Large intestine (tissue), 12 donors: ENCODE data around the gene GNAQ. TPM values are rescaled to one million over a fixed set of nuclear protein-coding genes. Genes with fewer than 3 reads are reported as not detected.
"Not testable (repeated sequence)": the region's sequence is repeated elsewhere in the genome, so short reads cannot be mapped to it uniquely, and the experiment has no call there.

Source experiments
- DNase-seq, 2 donors: peaks; one replicate each; pipeline versions ENCODE4 v3.0.0 to v3.0.0-alpha.2; 2013
- H3K27ac ChIP-seq: one replicate; pipeline ENCODE4 v1.5.1; 2013; ENCODE audit warnings: low read length
- H3K27me3 ChIP-seq: 2 replicates; pipeline ENCODE4 v1.6.1; 2013; ENCODE audit warnings: low read length; ENCODE audit not compliant: control insufficient read depth, insufficient read depth
- H3K36me3 ChIP-seq: 2 replicates; pipeline ENCODE4 v1.6.1; 2013; ENCODE audit warnings: low read length; ENCODE audit not compliant: control insufficient read depth, insufficient read depth
- H3K4me1 ChIP-seq: one replicate; pipeline ENCODE4 v1.6.1; 2013; ENCODE audit warnings: low read length; ENCODE audit not compliant: control insufficient read depth, insufficient read depth
- H3K4me3 ChIP-seq: one replicate; pipeline ENCODE4 v1.5.1; 2013; ENCODE audit warnings: low read length
- H3K9me3 ChIP-seq: one replicate; pipeline ENCODE4 v1.6.1; 2013; ENCODE audit warnings: mild to moderate bottlenecking, low read depth, low read length, moderate library complexity; ENCODE audit not compliant: control insufficient read depth
- whole genome bisulfite sequencing: methylation state at CpG from one replicate; pipeline ENCODE4 v1.1.5; 2013; ENCODE audit warnings: low lambda C conversion rate; ENCODE audit not compliant: insufficient coverage; 5-methylcytosine and 5-hydroxymethylcytosine counted together
- long read RNA-seq, 11 donors: transcript quantifications; one replicate each; lab custom pipeline, GENCODE V29; 2026
- polyA plus RNA-seq: library from polyadenylated mRNA; unstranded; fragments of 120-200 nt; gene quantifications from one replicate; pipeline ENCODE4 v1.2.1, GENCODE V29; 2013

Gene GNAQ
- 34.0 TPM for polyA plus RNA-seq
- long read RNA-seq, donor 1, full-length matches to known transcripts, result 10 of 10 reads
- long read RNA-seq, donor 1, partial matches to known transcripts, result 0 of 10 reads
- long read RNA-seq, donor 1, other reads (novel, unspliced or antisense), result 0 of 10 reads
- long read RNA-seq, donor 2, full-length matches to known transcripts, result 11 of 11 reads
- long read RNA-seq, donor 2, partial matches to known transcripts, result 0 of 11 reads
- long read RNA-seq, donor 2, other reads (novel, unspliced or antisense), result 0 of 11 reads
- long read RNA-seq, donor 3, result 0 reads
- long read RNA-seq, donor 4, full-length matches to known transcripts, result 2 of 2 reads
- long read RNA-seq, donor 4, partial matches to known transcripts, result 0 of 2 reads
- long read RNA-seq, donor 4, other reads (novel, unspliced or antisense), result 0 of 2 reads
- long read RNA-seq, donor 5, full-length matches to known transcripts, result 7 of 12 reads
- long read RNA-seq, donor 5, partial matches to known transcripts, result 5 of 12 reads
- long read RNA-seq, donor 5, other reads (novel, unspliced or antisense), result 0 of 12 reads
- long read RNA-seq, donor 6, full-length matches to known transcripts, result 9 of 15 reads
- long read RNA-seq, donor 6, partial matches to known transcripts, result 6 of 15 reads
- long read RNA-seq, donor 6, other reads (novel, unspliced or antisense), result 0 of 15 reads
- long read RNA-seq, donor 7, full-length matches to known transcripts, result 11 of 11 reads
- long read RNA-seq, donor 7, partial matches to known transcripts, result 0 of 11 reads
- long read RNA-seq, donor 7, other reads (novel, unspliced or antisense), result 0 of 11 reads
- long read RNA-seq, donor 8, full-length matches to known transcripts, result 5 of 5 reads
- long read RNA-seq, donor 8, partial matches to known transcripts, result 0 of 5 reads
- long read RNA-seq, donor 8, other reads (novel, unspliced or antisense), result 0 of 5 reads
- long read RNA-seq, donor 9, full-length matches to known transcripts, result 13 of 13 reads
- long read RNA-seq, donor 9, partial matches to known transcripts, result 0 of 13 reads
- long read RNA-seq, donor 9, other reads (novel, unspliced or antisense), result 0 of 13 reads
- long read RNA-seq, donor 10, full-length matches to known transcripts, result 10 of 10 reads
- long read RNA-seq, donor 10, partial matches to known transcripts, result 0 of 10 reads
- long read RNA-seq, donor 10, other reads (novel, unspliced or antisense), result 0 of 10 reads
- long read RNA-seq, donor 11, full-length matches to known transcripts, result 8 of 24 reads
- long read RNA-seq, donor 11, partial matches to known transcripts, result 16 of 24 reads
- long read RNA-seq, donor 11, other reads (novel, unspliced or antisense), result 0 of 24 reads

- WGBS, result no CpG with 5 or more reads among the region's 79 CpGs
- Histone ChIP-seq H3K4me3 (peak within 1 kb of the TSS; percentile 91), H3K27ac (peak within 1 kb of the TSS; percentile 96), H3K9me3 (no peaks in the 10 kb centered on the region), H3K27me3 (no peaks in the 10 kb centered on the region), H3K4me1 (peaks cover 13% of the 10 kb centered on the region), H3K36me3 (no peaks in the 10 kb centered on the region)
- DNase-seq, result no peak
These were observed at the start of gene GNAQ for GRCh38 chr9:78031444-78031892. Gene GNAQ (minus strand): TSS chr9:78031811. CDS start chr9:78031235, 576 bp downstream.

GRCh38 chr9:78074385-78075291 is 43.0 kb upstream of the GNAQ start:
- no peak overlapping the region for H3K27ac ChIP-seq
- no peaks in the 10 kb centered on the region for H3K9me3 ChIP-seq
- H3K36me3 ChIP-seq, result no peaks in the 10 kb centered on the region
- H3K4me3 ChIP-seq, result no peak overlapping the region
- DNase-seq, result no peak
- WGBS, result 72% methylated on average over 2 of the region's 4 CpGs
- H3K4me1 ChIP-seq, result no peaks in the 10 kb centered on the region
- H3K27me3 ChIP-seq, result no peaks in the 10 kb centered on the region

- Histone ChIP-seq H3K4me1 (no peaks in the 10 kb centered on the region), H3K27ac (no peak overlapping the region), H3K9me3 (no peaks in the 10 kb centered on the region), H3K27me3 (no peaks in the 10 kb centered on the region), H3K4me3 (no peak overlapping the region), H3K36me3 (no peaks in the 10 kb centered on the region)
- no peak for DNase-seq
- whole genome bisulfite sequencing, result 74% methylated on average over 7 of the region's 8 CpGs
These were observed 42.1 kb upstream of the GNAQ start for GRCh38 chr9:78073722-78074121.

- Histone ChIP-seq H3K4me1 (no peaks in the 10 kb centered on the region), H3K4me3 (no peak overlapping the region), H3K9me3 (no peaks in the 10 kb centered on the region), H3K27me3 (no peaks in the 10 kb centered on the region), H3K27ac (no peak overlapping the region), H3K36me3 (no peaks in the 10 kb centered on the region)
- no CpG with 5 or more reads among the region's 3 CpGs for WGBS
- DNase-seq, result no peak
These were observed 41.1 kb upstream of the GNAQ start for GRCh38 chr9:78072586-78073199.

- H3K27me3 ChIP-seq, result no peaks in the 10 kb centered on the region
- no peaks in the 10 kb centered on the region for H3K36me3 ChIP-seq
- H3K4me3 ChIP-seq, result no peak overlapping the region
- no peak overlapping the region for H3K27ac ChIP-seq
- no peak for DNase-seq
- H3K4me1 ChIP-seq, result no peaks in the 10 kb centered on the region
- H3K9me3 ChIP-seq, result no peaks in the 10 kb centered on the region
- WGBS, result 52% methylated on average over 2 of the region's 2 CpGs
These were observed 38.9 kb upstream of the GNAQ start for GRCh38 chr9:78070521-78070920.

GRCh38 chr9:78064075-78064474 is 32.5 kb upstream of the GNAQ start:
- DNase-seq, result no peak
- Histone ChIP-seq H3K27me3 (no peaks in the 10 kb centered on the region), H3K36me3 (no peaks in the 10 kb centered on the region), H3K27ac (no peak overlapping the region), H3K4me3 (no peak overlapping the region), H3K4me1 (no peaks in the 10 kb centered on the region), H3K9me3 (no peaks in the 10 kb centered on the region)
- 60% methylated on average over 1 of the region's 3 CpGs for WGBS

GRCh38 chr9:78062710-78063109 is 31.1 kb upstream of the GNAQ start:
- WGBS, result 100% methylated on average over 2 of the region's 3 CpGs
- Histone ChIP-seq H3K27ac (no peak overlapping the region), H3K36me3 (no peaks in the 10 kb centered on the region), H3K9me3 (no peaks in the 10 kb centered on the region), H3K4me1 (no peaks in the 10 kb centered on the region), H3K4me3 (no peak overlapping the region), H3K27me3 (no peaks in the 10 kb centered on the region)
- DNase-seq, result no peak

GRCh38 chr9:78054218-78054617 is 22.6 kb upstream of the GNAQ start:
- WGBS, result no CpG with 5 or more reads among the region's 7 CpGs
- H3K36me3 ChIP-seq, H3K4me1 ChIP-seq, H3K27me3 ChIP-seq, H3K9me3 ChIP-seq, H3K4me3 ChIP-seq, H3K27ac ChIP-seq, DNase-seq: not testable (repeated sequence)

GRCh38 chr9:78053627-78054026 is 22.0 kb upstream of the GNAQ start:
- 100% methylated on average over 1 of the region's 3 CpGs for WGBS
- H3K4me3 ChIP-seq, result no peak overlapping the region
- no peak overlapping the region for H3K27ac ChIP-seq
- no peaks in the 10 kb centered on the region for H3K9me3 ChIP-seq
- no peaks in the 10 kb centered on the region for H3K4me1 ChIP-seq
- H3K27me3 ChIP-seq, result no peaks in the 10 kb centered on the region
- no peaks in the 10 kb centered on the region for H3K36me3 ChIP-seq
- no peak for DNase-seq
